HCT116 (cell line): ENCODE results near the gene CHSY1. TPM values are rescaled to one million over a fixed set of nuclear protein-coding genes. Genes with fewer than 3 reads are reported as not detected.

Experiments
- ATAC-seq: fragments of 200-7000 bp; cut with Tn5 transposase; 2 replicates; pipeline ENCODE4 v1.9.1; 2020; ENCODE audit warnings: mild to moderate bottlenecking, moderate library complexity
- BruUV-seq: library from RNA; stranded (reverse); fragments of 400-500 nt; replicated peaks from 2 replicates; lab custom pipeline; 2021; lab: Mats Ljungman, UMichigan
- CTCF ChIA-PET: fragments of 300-600 bp; sonication (Branson Sonifier 250); formaldehyde crosslinking; loops from one replicate; lab custom pipeline; 2021; ENCODE audit warnings: antibody characterized with exemption; lab: Charles Lee
- POLR2A ChIA-PET: fragments of 300-600, 350-600 bp; sonication (Branson Sonifier 250); formaldehyde crosslinking; loops from one replicate; lab custom pipeline; 2021; ENCODE audit warnings: antibody characterized with exemption; lab: Charles Lee
- RAD21 ChIA-PET, 2 experiments: fragments of 300-600 bp; sonication (Branson Sonifier 250); formaldehyde crosslinking; loops; one replicate each; lab custom pipeline; 2023; ENCODE audit warnings: low total read pairs in 2 of 2; ENCODE audit not compliant: uncharacterized antibody in 2 of 2, unreplicated experiment in 2 of 2, low non-redundant PET in 1 of 2; lab: Charles Lee
- DNase-seq: peaks from one replicate; pipeline ENCODE4 v3.0.0-alpha.2; 2010; ENCODE audit warnings: low read depth, low spot score
- H2AFZ ChIP-seq: fragments of 200-600 bp; shearing (Covaris generic), sonication (generic); 2 replicates; pipeline ENCODE4 v1.6.1; 2017; ENCODE audit warnings: low read depth, mixed run types, mixed read lengths, antibody characterized with exemption, low read length; ENCODE audit not compliant: poor library complexity, severe bottlenecking
- H3K27ac ChIP-seq: 2 replicates; pipeline ENCODE4 v1.5.1; 2012; ENCODE audit warnings: low read depth, low read length
- H3K27me3 ChIP-seq: fragments of 200-600 bp; sonication (generic); 2 replicates; pipeline ENCODE4 v1.6.1; 2016; ENCODE audit warnings: mixed run types, low read length, mixed read lengths; ENCODE audit not compliant: insufficient read depth
- H3K36me3 ChIP-seq, 2 experiments: fragments of 200-500 bp in 1 of 2; fragments of 200-600 bp in 1 of 2; sonication (Bioruptor generic) in 1 of 2; sonication (generic) in 1 of 2; 2 replicates each; pipeline versions ENCODE4 v1.5.1 to v1.6.1; 2014 to 2016; ENCODE audit warnings: low read length in 2 of 2, inconsistent platforms in 1 of 2, mixed read lengths in 1 of 2, mixed run types in 1 of 2; ENCODE audit not compliant: insufficient read depth in 2 of 2, control insufficient read depth in 1 of 2
- H3K4me1 ChIP-seq, 2 experiments: fragments of 200-600 bp in 1 of 2; sonication (generic) in 1 of 2; 2 replicates each; pipeline versions ENCODE4 v1.5.1 to v1.6.1; 2012 to 2017; ENCODE audit warnings: low read length in 2 of 2, inconsistent platforms in 1 of 2, mild to moderate bottlenecking in 1 of 2, mixed read lengths in 1 of 2, mixed run types in 1 of 2, moderate library complexity in 1 of 2; ENCODE audit not compliant: insufficient read depth in 2 of 2, control insufficient read depth in 1 of 2
- H3K4me2 ChIP-seq: fragments of 200-600 bp; sonication (generic); 2 replicates; pipeline ENCODE4 v1.6.1; 2017; ENCODE audit warnings: mixed run types, low read length, mixed read lengths
- H3K4me3 ChIP-seq, 2 experiments: fragments of 200-600 bp in 1 of 2; sonication (generic) in 1 of 2; replicated peaks in 1 of 2; 2 replicates each; pipeline ENCODE4 v1.5.1; 2011 to 2016; ENCODE audit warnings: low read length in 2 of 2, control low read depth in 1 of 2, low read depth in 1 of 2, mild to moderate bottlenecking in 1 of 2, mixed read lengths in 1 of 2, mixed run types in 1 of 2
- H3K79me2 ChIP-seq: fragments of 200-600 bp; sonication (generic); 2 replicates; pipeline ENCODE4 v1.6.1; 2017; ENCODE audit warnings: mild to moderate bottlenecking, mixed run types, low read length, moderate library complexity, mixed read lengths; ENCODE audit not compliant: insufficient read depth
- H3K9ac ChIP-seq: fragments of 200-600 bp; sonication (generic); 2 replicates; pipeline ENCODE4 v1.6.1; 2016; ENCODE audit warnings: low read length, mixed read lengths
- H3K9me2 ChIP-seq: fragments of 200-600 bp; sonication (generic), shearing (Covaris generic); 2 replicates; pipeline ENCODE4 v1.6.1; 2017; ENCODE audit warnings: mixed run types, mild to moderate bottlenecking, moderate library complexity; ENCODE audit not compliant: insufficient read depth
- H3K9me3 ChIP-seq, 2 experiments: fragments of 200-500 bp in 1 of 2; fragments of 200-600 bp in 1 of 2; sonication (Bioruptor generic) in 1 of 2; sonication (generic) in 1 of 2; 2 replicates each; pipeline ENCODE4 v1.6.1; 2014 to 2017; ENCODE audit warnings: low read length in 2 of 2, mixed read lengths in 2 of 2, inconsistent platforms in 1 of 2, low read depth in 1 of 2, mild to moderate bottlenecking in 1 of 2, mixed run types in 1 of 2, moderate library complexity in 1 of 2; ENCODE audit not compliant: control insufficient read depth in 1 of 2, insufficient read depth in 1 of 2
- H4K20me1 ChIP-seq: fragments of 200-600 bp; sonication (generic), shearing (Covaris generic); 2 replicates; pipeline ENCODE4 v1.6.1; 2017; ENCODE audit warnings: mixed run types, mild to moderate bottlenecking, moderate library complexity; ENCODE audit not compliant: insufficient read depth
- JUND ChIP-seq: IDR thresholded peaks from 2 replicates; pipeline ENCODE4 v1.6.1; 2012
- POLR2AphosphoS5 ChIP-seq: IDR thresholded peaks from 2 replicates; pipeline ENCODE4 v1.6.1; 2011; ENCODE audit warnings: mild to moderate bottlenecking, low read depth, low read length, moderate library complexity
- REST ChIP-seq: IDR thresholded peaks from 2 replicates; pipeline ENCODE4 v1.6.1; 2012; ENCODE audit warnings: low read depth
- ZBTB33 ChIP-seq: IDR thresholded peaks from 2 replicates; pipeline ENCODE4 v1.6.1; 2011; ENCODE audit warnings: mild to moderate bottlenecking, low read length, moderate library complexity; ENCODE audit not compliant: insufficient replicate concordance; ENCODE audit errors: extremely low read depth
- ZNF274 ChIP-seq: fragments of 200-500 bp; sonication (Bioruptor generic); IDR thresholded peaks from 2 replicates; pipeline ENCODE4 v1.6.1; 2014; ENCODE audit warnings: mild to moderate bottlenecking, low read depth, low read length, inconsistent platforms
- intact Hi-C: fragments of 100-400 bp; cut with micrococcal nuclease; formaldehyde crosslinking; loops from 2 replicates; pipeline ENCODE4 v1.10.0; 2022
- total RNA-seq: library from RNA; stranded (reverse); gene quantifications from one replicate; pipeline ENCODE4 v1.2.1, GENCODE V29; 2021; ENCODE audit not compliant: unreplicated experiment

The CHSY1 gene
- total RNA-seq, 1 experiment from 2014 or later = 25.4 TPM

- no peak overlapping the region for H3K4me3 ChIP-seq
- no peaks in the 10 kb centered on the region for H3K9me3 ChIP-seq
- H3K4me2 ChIP-seq = no peak overlapping the region
- DNase-seq (no peak), ATAC-seq (no peak)
- intact Hi-C loops = no loop called here
- ChIA-PET CTCF (no interaction called here), RAD21 (no interaction called here), POLR2A (no interaction called here)
- no peaks in the 10 kb centered on the region for H3K27me3 ChIP-seq
- TF ChIP-seq ZNF274 (no peak), POLR2AphosphoS5 (no peak), ZBTB33 (no peak), JUND (no peak), REST (no peak)
- H2AFZ ChIP-seq = no peak overlapping the region
- BruUV-seq = no TSS peak
- H3K9ac ChIP-seq = no peak overlapping the region
- H3K79me2 ChIP-seq = no peaks in the 10 kb centered on the region
- H3K27ac ChIP-seq = no peak overlapping the region
- no peaks in the 10 kb centered on the region for H3K9me2 ChIP-seq
- H3K36me3 ChIP-seq = no peaks in the 10 kb centered on the region
- no peaks in the 10 kb centered on the region for H4K20me1 ChIP-seq
- H3K4me1 ChIP-seq = no peaks in the 10 kb centered on the region
Observed at GRCh38 chr15:101153801-101154656, 97.8 kb downstream of the CHSY1 start.
